Testis (tissue), 3 donors: Measurements from ENCODE around the gene TUBA1C. TPM values are rescaled to one million over a fixed set of nuclear protein-coding genes. Genes with fewer than 3 reads are reported as not detected.
"Not testable (repeated sequence)": the region's sequence is repeated elsewhere in the genome, so short reads cannot be mapped to it uniquely, and the experiment has no call there.

ENCODE experiments used
- DNase-seq: peaks from one replicate; pipeline ENCODE4 v3.0.0-alpha.2; 2019
- H3K27ac ChIP-seq, 2 donors: fragments of 200-600 bp; sonication (generic); one replicate each; pipeline ENCODE4 v1.5.1; 2019
- H3K27me3 ChIP-seq: fragments of 200-600 bp; sonication (generic); one replicate; pipeline ENCODE4 v1.5.1; 2019
- H3K36me3 ChIP-seq: fragments of 200-600 bp; sonication (generic); one replicate; pipeline ENCODE4 v1.5.1; 2017; ENCODE audit warnings: low read depth; ENCODE audit errors: missing control alignments
- H3K4me1 ChIP-seq: fragments of 200-600 bp; sonication (generic); one replicate; pipeline ENCODE4 v1.5.1; 2019
- H3K4me3 ChIP-seq, 2 donors: fragments of 200-600 bp; sonication (generic); one replicate each; pipeline ENCODE4 v1.5.1; 2017 to 2019
- H3K9me3 ChIP-seq: fragments of 200-600 bp; sonication (generic); one replicate; pipeline ENCODE4 v1.5.1; 2017
- CTCF ChIP-seq, 3 experiments: fragments of 450-650 bp in 2 of 3; fragments of 200-600 bp in 1 of 3; sonication (generic) in 1 of 3; IDR thresholded peaks; one replicate each; pipeline ENCODE4 v1.5.1; 2016 to 2019; ENCODE audit warnings: antibody characterized with exemption in 3 of 3, mild to moderate bottlenecking in 2 of 3, moderate library complexity in 1 of 3
- POLR2A ChIP-seq: fragments of 450-650 bp; IDR thresholded peaks from one replicate; pipeline ENCODE4 v1.6.1; 2017; ENCODE audit warnings: antibody characterized with exemption, mild to moderate bottlenecking, moderate library complexity
- WGBS, 2 donors: methylation state at CpG; one replicate each; pipeline ENCODE4 v1.1.5; 2018; 5-methylcytosine and 5-hydroxymethylcytosine counted together
- intact Hi-C: fragments of 100-400 bp; cut with DNase I; formaldehyde crosslinking; loops from one replicate; pipeline ENCODE4 v1.15.1; 2023; ENCODE audit warnings: low total_unique reads
- polyA plus RNA-seq: library from polyadenylated mRNA; stranded (reverse); fragments of 350-450 nt; fragmentation: Illumina TruSeq; extraction: RNeasy Lipid Tissue Mini Kit (QIAGEN cat#74804); gene quantifications from one replicate; pipeline ENCODE4 v1.2.3, GENCODE V29; 2014; ENCODE audit warnings: low read depth, low replicate concordance; ENCODE audit not compliant: insufficient read depth
- total RNA-seq, 2 donors: library from RNA; depleted of rRNA; stranded (reverse); fragments of >200 nt; gene quantifications; one replicate each; pipeline ENCODE4 v1.2.3, GENCODE V29; 2016

The TUBA1C gene
- total and polyA plus RNA-seq, 3 donors from 2014 or later, result 72.5 to 128 (median 78.2) TPM

- Histone ChIP-seq H3K4me3 (no peak overlapping the region), H3K27me3 (no peaks in the 10 kb centered on the region), H3K4me1 (no peaks in the 10 kb centered on the region), H3K36me3 (no peaks in the 10 kb centered on the region), H3K27ac (no peak overlapping the region), H3K9me3 (no peaks in the 10 kb centered on the region)
- WGBS, 2 donors, result 83 to 96% methylated on average over 1 of the region's 1 CpG
- intact Hi-C loops, result no loop called here
- DNase-seq, result no peak
- TF ChIP-seq POLR2A (no peak), CTCF (IDR thresholded peaks at IDR 0.05) (no peak)
These were observed 49.9 kb downstream of the TUBA1C start for GRCh38 chr12:49314811-49315210.

- 95 to 99% methylated on average over 10 of the region's 10 CpGs for WGBS, 2 donors
- H3K4me3 ChIP-seq, intact Hi-C loops, H3K4me1 ChIP-seq, H3K36me3 ChIP-seq, H3K27ac ChIP-seq, H3K27me3 ChIP-seq, H3K9me3 ChIP-seq, DNase-seq: not testable (repeated sequence)
These were observed 52.2 kb downstream of the TUBA1C start for GRCh38 chr12:49317118-49317517.

- DNase-seq, intact Hi-C loops, H3K27me3 ChIP-seq, H3K27ac ChIP-seq, H3K36me3 ChIP-seq, H3K4me3 ChIP-seq, H3K4me1 ChIP-seq, H3K9me3 ChIP-seq: not testable (repeated sequence)
- 84 to 90% methylated on average over 9 of the region's 9 CpGs for WGBS, 2 donors
These were observed 55.7 kb downstream of the TUBA1C start for GRCh38 chr12:49320411-49321103.

GRCh38 chr12:49322367-49322707 lies 57.5 kb downstream of the TUBA1C start:
- no peaks in the 10 kb centered on the region for H3K36me3 ChIP-seq
- no peaks in the 10 kb centered on the region for H3K4me1 ChIP-seq
- TF ChIP-seq POLR2A, result no peak
- TF ChIP-seq CTCF (IDR thresholded peaks at IDR 0.05), result no peak
- WGBS, 2 donors, result 27 to 35% methylated on average over 12 of the region's 12 CpGs
- peak overlapping the region; percentile 35 to 36 for H3K27ac ChIP-seq
- no peak for DNase-seq
- peak overlapping the region; percentile 61 to 73 for H3K4me3 ChIP-seq
- H3K27me3 ChIP-seq, result no peaks in the 10 kb centered on the region
- intact Hi-C loops, result no loop called here
- no peaks in the 10 kb centered on the region for H3K9me3 ChIP-seq

GRCh38 chr12:49322708-49323523 lies 58.0 kb downstream of the TUBA1C start, which contains the start of gene TROAP:
Gene TROAP, plus strand, starts transcription at chr12:49323255. Its CDS starts 354 bp downstream, at chr12:49323609.
- 0 to 1% methylated on average over 64 of the region's 65 CpGs for WGBS, 2 donors
- no peak for TF ChIP-seq CTCF (IDR thresholded peaks at IDR 0.05)
- TF ChIP-seq POLR2A, result peak; percentile 55
- Histone ChIP-seq H3K36me3 (no peaks in the 10 kb centered on the region), H3K4me3 (peak within 1 kb of the TSS; percentile 61 to 73), H3K4me1 (no peaks in the 10 kb centered on the region), H3K27ac (peak within 1 kb of the TSS; percentile 35 to 36), H3K27me3 (no peaks in the 10 kb centered on the region), H3K9me3 (no peaks in the 10 kb centered on the region)
- intact Hi-C loops, result no loop called here
- DNase-seq, result peak; percentile 98
